NCI-H69 (cell line): ENCODE data around the gene LEP.

Experiments used
- DNase-seq: peaks from one replicate; lab custom pipeline; 2025; lab: John Stamatoyannopoulos, UW

LEP gene

DNA sequence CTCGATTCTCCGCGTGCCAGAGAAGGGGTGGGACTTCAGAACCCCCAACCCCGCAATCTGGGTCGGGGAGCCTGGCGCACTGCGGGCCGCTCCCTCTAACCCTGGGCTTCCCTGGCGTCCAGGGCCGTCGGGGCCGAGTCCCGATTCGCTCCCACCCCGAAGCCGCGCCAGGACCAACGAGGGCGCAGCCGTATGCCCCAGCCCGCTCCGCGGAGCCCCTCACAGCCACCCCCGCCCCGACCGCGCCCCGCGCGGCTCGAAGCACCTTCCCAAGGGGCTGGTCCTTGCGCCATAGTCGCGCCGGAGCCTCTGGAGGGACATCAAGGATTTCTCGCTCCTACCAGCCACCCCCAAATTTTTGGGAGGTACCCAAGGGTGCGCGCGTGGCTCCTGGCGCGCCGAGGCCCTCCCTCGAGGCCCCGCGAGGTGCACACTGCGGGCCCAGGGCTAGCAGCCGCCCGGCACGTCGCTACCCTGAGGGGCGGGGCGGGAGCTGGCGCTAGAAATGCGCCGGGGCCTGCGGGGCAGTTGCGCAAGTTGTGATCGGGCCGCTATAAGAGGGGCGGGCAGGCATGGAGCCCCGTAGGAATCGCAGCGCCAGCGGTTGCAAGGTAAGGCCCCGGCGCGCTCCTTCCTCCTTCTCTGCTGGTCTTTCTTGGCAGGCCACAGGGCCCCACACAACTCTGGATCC lies at the start of gene LEP:
LEP (plus strand) TSS at position 583 of the 691 bp plus-strand sequence. CDS start 10,741 bp downstream, outside the sequence.
- no peak for DNase-seq

DNA sequence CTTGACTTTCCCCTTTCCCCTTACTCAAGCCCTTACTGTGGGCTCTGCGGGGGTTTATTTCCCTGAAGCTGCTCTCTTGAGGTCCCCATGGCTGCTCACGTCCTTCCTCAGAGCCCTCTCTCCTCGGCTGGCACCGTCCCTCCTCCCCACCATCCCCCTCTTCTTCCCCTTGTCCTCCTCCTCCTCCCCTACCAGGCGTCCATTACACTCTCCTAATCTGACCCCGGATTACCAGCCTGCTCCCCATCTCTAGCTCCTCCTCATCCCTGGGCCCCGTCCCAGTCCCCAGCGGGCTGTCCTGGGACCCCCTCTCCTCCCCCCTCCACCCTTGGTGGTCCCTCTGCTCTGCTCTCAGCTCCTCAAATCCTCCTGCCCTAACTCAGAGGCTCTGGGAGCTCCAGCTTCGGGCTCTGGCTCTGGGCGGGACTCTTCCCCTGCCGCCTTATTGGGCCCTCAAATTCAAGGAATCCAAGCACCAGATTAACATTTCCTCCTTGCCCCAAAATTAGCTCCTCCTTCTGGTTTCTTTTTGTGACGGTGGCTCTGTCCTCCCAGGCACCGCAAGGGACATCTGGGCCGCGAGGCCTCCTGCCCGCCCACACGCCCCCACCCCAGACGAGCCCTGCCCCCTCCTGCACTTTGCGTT lies 48.5 kb upstream of the LEP start:
- no peak for DNase-seq

DNA sequence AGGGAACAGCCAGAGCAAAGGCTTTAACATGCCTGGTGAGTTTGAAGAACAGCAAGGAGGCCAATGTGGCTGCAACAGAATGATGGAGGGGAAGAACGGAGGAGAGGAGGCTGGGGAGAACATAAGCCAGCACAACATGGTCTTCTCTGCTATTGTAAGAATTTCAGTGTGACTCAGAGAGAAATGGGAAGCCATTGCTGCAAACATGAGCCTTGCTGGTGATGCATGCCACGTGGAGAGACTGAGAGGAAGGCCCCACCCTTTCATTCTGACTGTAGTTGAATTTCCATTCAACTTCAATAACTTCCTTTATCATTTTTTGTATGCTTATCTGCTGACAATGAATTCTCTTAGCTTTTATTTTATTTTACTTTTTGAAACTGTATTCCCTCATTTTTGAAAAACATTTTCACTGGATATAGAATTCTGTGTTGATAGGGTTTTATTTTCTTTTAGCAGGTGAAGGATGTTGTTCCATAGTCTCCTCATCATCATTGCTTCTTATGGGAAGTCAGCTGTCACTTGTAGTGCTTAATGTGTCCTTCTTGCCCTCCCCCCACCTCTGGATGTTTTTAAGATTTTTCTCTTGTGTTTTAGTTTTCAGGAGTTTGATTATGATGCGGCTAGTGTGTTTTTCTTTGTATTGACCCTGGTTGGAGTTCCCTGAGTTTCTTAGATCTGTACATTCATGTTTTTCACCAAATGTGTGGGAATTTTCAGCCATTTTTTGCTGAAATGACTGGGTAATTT lies 46.4 kb upstream of the LEP start:
- DNase-seq = no peak

DNA sequence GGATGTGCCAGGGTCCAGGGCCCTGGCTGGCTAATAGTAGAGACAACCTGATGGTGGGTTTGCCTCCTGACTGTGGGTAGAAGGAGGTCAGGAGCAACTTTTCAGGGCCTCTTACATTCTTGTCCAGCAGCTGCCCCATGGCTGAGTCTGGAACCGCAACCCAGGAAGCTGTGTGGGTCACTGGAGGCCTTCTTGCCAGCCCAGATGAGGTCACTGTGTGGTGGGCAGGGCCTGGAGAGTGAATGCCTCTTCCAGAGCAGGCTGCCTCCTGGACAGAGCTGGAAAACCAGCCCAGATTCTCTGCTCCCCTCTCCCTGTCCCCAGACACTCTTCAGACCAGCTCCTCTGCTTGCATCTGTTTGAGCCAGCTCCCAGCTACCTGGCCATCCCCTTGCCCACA lies 43.5 kb upstream of the LEP start:
- DNase-seq = no peak

DNA sequence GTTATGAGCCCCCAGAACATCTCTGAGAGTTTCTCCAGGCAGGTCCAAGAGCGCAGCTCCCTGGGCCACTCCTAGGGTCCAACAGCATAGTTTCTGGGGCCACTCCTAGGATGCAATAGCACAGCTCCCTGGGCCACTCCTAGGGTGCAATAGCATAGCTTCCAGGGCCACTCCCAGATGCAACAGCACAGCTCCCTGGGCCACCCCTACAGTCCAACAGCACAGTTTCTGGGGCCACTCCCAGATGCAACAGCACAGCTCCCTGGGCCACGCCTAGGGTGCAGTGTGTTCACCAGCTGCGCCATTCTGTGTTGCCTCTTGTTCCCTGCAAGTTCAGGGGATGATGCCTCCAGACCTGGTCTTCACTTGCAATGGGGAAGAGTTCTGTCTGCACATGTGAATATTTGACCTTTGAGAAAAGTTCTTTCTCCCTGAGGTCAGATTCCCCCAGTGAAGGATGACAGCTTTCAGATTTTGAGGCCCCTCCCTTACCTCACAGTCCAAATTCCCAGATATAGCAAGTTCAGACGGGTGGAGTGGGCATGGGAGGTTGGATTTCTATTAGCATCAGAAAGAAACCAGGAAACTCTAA lies 43.0 kb upstream of the LEP start:
- no peak for DNase-seq

DNA sequence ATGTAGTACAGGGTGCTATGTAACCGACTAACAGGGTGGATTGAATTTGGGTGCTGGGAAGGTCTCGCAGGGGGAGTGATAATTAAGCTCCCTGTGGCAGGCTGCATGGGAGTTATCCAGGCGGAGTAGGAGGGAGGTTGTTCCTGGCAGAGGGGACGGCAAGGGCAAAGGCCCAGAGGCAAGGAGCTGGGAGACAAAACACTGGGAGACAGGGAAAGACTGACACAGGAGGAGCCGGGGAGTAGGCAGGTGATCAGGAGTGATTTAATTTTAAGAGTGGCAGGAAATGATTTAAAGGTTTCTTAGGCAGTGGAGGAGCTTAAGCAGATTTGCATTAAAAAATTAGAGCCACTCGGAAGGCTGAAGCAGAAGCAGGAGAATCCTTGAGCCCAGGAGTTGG lies 40.7 kb upstream of the LEP start:
- peak; percentile 20 for DNase-seq

DNA sequence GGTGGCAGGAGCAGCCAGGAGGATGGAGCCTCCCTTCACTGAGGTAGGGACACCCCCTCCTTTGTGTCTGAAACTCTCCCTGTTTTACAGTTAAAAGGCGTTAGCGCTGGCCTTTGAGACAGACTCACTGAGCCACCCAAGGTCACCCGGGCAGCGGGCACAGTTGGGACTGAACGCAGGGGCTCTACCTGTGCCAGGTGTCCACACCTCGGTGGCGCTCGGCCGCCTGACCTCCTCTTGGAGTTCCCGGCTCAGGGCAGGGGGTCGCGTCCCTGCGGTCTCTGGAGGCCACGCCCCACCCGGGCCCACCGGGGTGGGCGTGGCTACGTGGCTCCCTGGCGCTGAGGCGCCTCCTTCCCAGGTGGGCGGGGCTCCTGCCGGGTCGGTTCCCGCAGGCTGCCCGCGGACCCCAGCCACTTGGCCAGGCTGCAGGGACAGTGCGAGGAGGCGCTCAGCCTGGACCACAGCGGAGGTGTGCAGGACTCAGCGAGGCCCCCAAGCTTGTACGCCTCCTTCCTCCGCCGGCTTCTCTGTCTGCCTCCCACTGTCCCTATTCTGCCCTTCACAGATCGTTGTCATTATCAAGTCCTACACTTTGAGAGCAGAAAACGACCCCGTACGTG lies 39.9 kb upstream of the LEP start:
- no peak for DNase-seq

DNA sequence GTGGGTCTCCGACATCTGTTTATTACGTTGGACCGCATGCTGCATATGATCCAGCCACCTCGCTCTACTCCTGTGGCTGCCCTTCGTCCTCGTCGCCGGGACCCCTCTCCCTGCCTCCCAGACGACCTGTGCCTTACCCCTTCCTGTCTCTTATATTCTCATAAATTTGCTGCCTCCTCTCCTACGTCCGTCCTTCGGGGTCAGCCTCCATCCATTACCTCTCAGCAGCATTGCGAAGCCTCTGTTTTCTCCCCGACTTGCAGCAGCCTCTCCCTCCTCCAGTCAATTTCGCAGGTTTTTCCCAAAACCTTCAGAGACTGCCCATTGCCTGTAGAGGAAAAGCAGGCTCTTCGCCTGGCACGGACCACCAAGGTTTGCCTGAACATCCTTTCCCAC lies 39.4 kb upstream of the LEP start:
- no peak for DNase-seq

DNA sequence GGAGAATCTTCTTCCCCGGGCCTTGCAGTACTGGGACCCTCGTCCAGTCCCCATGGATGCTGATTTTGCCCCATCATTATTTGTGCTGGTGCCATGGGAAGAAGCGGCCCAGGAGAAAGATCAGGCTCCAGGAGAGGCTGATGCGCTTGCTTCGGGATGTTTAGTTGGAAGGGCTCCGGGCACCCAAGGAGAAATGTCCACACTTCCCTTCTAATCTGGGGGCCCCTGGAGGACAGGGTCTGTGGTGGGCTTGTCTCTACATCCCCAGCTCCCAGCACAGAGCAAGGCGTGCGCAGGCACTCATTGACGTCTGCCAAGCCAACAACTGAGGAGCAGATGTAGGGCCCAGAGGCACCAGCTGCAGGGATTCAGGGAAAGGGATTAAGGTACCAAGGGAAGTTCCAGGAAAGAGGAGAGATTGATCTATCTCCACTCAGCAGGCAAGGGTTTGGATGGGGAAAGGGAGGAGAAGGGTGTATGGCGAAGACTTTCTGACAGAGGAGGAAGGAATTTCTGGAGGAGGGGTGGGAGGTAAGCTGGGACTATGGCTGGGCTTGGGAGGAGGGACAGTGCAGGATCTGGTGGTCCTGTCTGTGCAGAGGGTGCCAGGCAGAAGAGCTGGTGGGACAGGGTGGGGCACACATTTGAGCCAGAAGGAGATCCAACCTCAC lies 38.7 kb upstream of the LEP start:
- no peak for DNase-seq

DNA sequence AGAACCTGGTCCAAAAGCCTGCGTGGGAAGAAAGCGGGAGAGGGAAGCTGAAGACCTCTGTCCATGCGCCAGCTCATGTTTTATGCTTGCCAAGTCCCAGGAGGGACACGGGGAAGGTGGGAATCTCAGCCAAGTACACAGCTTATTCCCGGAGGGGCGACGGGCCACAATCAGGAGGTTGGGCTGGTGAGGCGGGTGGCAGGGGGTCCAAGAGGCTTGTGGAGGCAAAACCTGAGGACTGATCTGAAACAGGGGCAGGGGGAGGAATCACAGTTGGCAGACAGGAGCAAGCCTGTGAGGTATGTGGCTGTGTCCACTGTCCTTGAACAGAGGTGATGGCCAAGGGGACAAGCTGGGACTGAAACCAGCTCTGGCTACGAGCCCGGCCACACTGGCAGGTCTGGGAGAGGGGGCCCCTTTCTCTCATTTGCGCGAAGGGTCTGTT lies 38.0 kb upstream of the LEP start:
- no peak for DNase-seq

DNA sequence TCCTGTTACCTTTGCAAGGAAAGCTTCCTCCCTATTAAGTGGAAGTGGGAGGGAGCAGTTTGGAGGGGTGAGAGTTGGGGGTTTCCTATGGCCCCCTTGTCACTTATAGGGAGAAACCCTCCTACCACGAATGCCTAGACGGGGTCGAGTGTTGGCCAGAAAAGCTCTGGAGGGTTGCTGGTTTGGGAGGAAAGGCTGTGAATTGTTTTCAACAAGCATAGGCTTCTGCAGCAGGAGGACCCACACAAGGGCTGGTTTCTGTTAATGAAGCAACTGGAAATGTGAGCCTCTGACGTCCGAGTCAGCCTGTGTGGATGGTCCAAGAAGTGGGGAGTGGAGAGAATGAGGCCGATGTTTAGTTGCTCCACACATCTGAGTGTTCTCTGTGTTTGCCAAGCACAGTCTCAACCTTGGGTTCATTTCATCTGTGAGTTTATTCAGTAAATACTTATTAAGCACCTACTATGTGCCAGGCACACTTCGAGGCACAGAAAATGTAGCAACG lies 37.3 kb upstream of the LEP start:
- no peak for DNase-seq

DNA sequence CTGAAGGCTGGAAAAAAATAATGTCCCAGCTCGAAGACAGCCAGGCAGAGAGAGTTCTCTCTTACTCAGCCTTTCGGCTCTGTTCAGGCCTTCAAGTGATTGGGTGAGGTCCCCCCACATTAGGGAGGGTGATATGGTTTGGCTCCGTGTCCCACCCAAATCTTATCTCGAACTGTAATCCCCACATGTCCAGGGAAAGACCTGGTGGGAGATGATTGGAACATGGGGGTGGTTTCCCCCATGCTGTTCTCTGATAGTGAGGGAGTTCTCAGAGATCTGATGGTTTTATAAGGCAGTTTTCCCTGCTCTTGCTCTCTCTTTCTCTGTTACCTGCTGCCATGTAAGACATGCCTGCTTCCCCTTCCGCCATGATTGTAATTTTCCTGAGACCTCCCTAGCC lies 36.6 kb upstream of the LEP start:
- no peak for DNase-seq

DNA sequence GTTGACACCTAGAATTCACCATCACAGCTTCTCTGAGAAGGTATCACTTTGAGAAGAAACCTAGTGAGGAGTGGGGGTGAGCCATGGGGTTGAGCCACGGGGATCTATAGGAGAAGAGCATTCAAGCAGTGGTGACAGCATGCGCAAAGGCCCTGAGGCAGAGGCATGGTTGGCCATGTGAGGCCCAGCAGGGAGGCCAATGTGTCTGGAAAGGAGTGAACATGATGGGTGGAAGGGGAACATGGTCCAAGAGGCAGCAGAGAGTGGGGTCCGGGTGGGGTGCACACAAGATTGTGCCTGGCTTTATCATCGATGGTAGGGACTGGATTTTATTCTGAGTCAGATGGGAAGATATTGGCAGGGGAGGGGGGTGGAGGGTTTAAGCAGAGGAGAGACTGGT lies 36.0 kb upstream of the LEP start:
- DNase-seq = no peak

DNA sequence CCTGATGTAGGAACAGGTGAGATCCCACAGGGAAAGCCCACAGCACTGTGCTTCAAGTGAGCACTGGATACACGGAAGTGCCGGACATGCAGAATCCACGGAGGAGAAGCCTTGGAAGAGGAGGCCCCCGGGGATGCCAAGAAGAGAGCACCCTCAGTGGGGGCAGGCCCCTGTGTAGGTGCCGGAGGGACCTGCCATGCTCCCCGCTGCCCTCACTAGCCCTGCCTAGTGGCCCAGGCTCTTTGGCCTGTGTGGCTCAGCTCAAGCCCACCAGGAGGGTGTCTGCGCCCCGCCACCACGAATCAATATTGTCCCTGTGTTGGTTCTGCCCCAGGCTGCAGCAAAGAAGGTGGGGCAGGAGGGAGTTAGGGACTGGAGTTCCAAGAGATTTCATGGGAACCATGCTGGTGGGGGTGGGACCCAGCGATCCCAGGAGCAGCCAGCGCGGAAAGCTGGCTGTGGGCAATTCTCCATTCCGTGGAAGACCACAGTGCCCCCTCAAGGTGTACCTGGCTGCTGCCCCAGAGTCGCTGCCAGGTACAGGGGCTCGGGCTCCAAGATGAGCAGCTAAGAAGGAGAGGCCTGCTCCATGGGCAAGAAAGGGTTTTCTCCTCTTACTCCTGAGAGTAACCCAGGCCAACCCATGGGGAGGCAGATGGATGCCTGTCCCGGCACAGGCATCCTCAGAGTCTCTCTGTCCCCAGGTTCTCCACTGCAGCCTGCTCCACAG lies 34.9 kb upstream of the LEP start:
- no peak for DNase-seq

DNA sequence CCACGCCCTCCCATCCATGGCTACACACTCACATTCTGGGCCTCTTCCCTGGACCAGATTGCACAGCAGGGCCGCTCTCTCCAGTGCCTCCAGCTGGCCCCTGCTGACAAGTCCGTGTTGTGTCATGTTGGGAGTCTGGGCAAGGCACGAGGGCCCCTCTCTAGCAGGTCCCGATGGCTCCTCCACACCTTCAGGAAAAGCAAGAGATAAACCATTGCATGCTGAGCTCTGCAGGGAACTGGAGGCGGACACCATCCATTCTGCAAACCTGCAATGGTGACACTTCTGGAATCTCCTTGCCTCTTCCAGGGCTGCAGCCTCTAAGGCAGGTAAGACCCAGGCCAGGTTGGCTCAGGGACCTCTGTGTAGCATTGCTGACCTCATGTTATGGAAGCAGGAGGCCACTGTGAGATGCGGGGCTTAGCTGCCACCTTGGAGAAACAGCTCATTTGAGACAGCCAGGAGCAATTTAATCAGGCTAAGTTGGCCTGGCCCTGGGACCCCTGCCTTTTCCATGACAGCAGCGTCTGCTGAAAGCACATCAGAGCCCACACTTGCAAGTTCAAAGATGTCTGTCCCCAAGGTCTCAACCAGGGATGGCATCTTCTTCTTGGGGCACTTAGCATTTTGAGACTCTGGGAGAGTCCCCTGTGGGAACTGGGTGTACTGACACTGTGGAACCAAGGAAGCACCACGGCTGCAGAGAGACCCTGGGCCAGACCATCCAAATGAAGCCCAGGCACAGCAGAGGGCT lies 34.2 kb upstream of the LEP start:
- DNase-seq = no peak

DNA sequence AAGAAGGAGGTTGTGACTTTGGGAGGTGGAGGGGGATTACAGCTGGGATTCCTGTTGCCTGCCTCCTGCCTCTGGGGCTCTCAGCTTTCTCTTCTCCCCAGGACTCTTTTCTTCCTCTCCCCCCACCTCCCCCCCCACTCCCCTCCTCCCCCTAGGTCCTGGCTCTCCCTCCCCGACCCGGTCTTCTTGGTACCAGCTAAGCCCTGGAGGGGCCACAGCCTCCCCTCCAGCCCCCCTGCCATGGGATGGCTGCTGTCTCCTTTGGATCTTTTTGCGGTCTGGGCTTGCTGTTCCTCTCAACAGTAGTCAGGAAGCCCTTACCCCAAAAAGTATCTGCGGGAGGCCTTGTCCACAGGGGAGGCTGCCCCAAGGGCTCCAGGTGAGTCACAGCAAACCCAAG lies 33.5 kb upstream of the LEP start:
- DNase-seq = no peak

DNA sequence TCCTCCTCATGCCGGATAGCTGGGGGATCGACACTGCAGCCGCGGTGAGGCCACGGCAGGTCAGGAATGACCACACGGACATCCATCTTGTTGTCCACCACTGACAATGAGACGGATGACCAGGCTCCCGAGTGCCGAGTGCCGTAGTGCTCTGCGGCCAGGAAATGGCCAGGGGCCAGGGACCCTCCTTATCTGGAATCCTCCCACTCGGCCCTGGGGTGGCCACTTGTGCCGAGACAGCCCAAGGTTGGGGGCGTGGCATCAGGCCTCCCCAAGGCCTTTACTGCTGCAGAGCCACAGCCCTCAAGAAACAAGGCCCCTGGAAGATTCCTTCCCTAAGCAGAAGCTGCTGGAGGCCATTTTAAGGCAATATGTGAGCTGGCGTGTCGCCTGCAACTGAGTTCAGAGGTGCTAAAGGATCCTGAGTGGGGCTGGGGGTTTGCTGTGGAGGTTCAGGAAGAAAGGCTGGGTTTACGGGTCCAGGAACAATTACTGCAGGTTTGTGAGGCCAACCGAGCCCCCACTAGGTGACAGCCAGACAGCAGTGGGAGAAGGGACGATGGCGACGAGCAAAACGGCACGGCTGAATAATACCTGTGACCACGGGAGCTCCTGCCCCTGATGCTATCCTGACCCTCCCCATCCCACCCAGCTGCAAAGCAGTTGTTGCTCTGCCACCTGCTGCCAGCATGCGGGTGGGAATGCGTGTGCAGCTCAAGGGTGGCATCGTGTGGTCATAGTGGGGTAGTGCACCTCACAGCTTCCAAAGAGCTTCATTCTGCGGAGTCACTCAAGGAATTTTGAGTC lies 31.6 kb upstream of the LEP start:
- DNase-seq = peak; percentile 83

DNA sequence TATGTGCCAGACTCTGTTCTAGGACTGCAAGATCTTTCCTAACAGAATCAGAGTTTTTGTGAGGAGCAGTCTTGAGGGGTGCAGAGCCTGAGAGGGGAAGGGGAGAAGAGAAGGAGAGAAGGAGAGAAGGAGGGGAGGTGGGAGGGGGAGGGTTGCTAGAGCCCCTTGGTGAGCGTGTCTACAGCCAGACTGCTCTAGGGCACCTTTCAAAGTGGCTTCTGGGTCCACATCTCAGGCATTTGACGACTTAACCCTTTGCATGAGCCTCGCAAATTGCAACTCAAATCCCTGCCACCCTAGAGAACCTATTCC lies 31.1 kb upstream of the LEP start:
- no peak for DNase-seq
